OCI-LY7 (cell line): ENCODE results near the gene ZFHX2. TPM values are rescaled to one million over a fixed set of nuclear protein-coding genes. Genes with fewer than 3 reads are reported as not detected.
"Not testable (repeated sequence)": the region's sequence is repeated elsewhere in the genome, so short reads cannot be mapped to it uniquely, and the experiment has no call there.

ENCODE experiments used
- BruUV-seq: library from RNA; stranded (reverse); fragments of 400-500 nt; replicated peaks from 2 replicates; lab custom pipeline; 2021; lab: Mats Ljungman, UMichigan
- CTCF ChIA-PET: fragments of 300-600 bp; sonication (Branson Sonifier 250); formaldehyde crosslinking; loops from one replicate; lab custom pipeline; 2022; ENCODE audit warnings: antibody characterized with exemption; ENCODE audit not compliant: unreplicated experiment; lab: Charles Lee
- POLR2A ChIA-PET: fragments of 300-600 bp; sonication (Branson Sonifier 250); formaldehyde crosslinking; loops from one replicate; lab custom pipeline; 2022; ENCODE audit warnings: antibody characterized with exemption; lab: Charles Lee
- DNase-seq: peaks from one replicate; pipeline ENCODE4 v3.0.0-alpha.2; 2015; ENCODE audit warnings: low spot score
- H2AFZ ChIP-seq: fragments of 200-600 bp; sonication (generic), shearing (Covaris generic); 2 replicates; pipeline ENCODE4 v1.6.1; 2014; ENCODE audit warnings: mild to moderate bottlenecking, antibody characterized with exemption, low read length, moderate library complexity
- H3K27ac ChIP-seq: fragments of 200-600 bp; sonication (generic); 2 replicates; pipeline ENCODE4 v1.5.1; 2014; ENCODE audit warnings: mixed run types, low read depth, mild to moderate bottlenecking, moderate library complexity, low read length, inconsistent platforms; ENCODE audit not compliant: poor library complexity, severe bottlenecking
- H3K36me3 ChIP-seq: fragments of 200-600 bp; sonication (generic); 2 replicates; pipeline ENCODE4 v1.6.1; 2014; ENCODE audit warnings: mild to moderate bottlenecking, antibody characterized with exemption, low read length, moderate library complexity, mixed read lengths; ENCODE audit not compliant: insufficient read depth
- H3K4me1 ChIP-seq: fragments of 200-600 bp; sonication (generic); 2 replicates; pipeline ENCODE4 v1.5.1; 2014; ENCODE audit warnings: mild to moderate bottlenecking, low read length; ENCODE audit not compliant: insufficient read depth, poor library complexity, severe bottlenecking
- H3K4me2 ChIP-seq: fragments of 200-600 bp; sonication (generic); 2 replicates; pipeline ENCODE4 v1.6.1; 2014; ENCODE audit warnings: mild to moderate bottlenecking, low read length
- H3K4me3 ChIP-seq: fragments of 200-600 bp; sonication (generic); 2 replicates; pipeline ENCODE4 v1.5.1; 2014; ENCODE audit warnings: mild to moderate bottlenecking, low read depth, low read length; ENCODE audit not compliant: poor library complexity, severe bottlenecking
- H3K79me2 ChIP-seq: fragments of 200-600 bp; sonication (generic); 2 replicates; pipeline ENCODE4 v1.6.1; 2016; ENCODE audit warnings: low read depth, mild to moderate bottlenecking, low read length, moderate library complexity, mixed read lengths; ENCODE audit not compliant: insufficient read depth
- H3K9me2 ChIP-seq: fragments of 200-600 bp; sonication (generic); 2 replicates; pipeline ENCODE4 v1.6.1; 2016; ENCODE audit warnings: mild to moderate bottlenecking, low read length, mixed read lengths; ENCODE audit not compliant: insufficient read depth
- H3K9me3 ChIP-seq: fragments of 200-600 bp; sonication (generic); 2 replicates; pipeline ENCODE4 v1.6.1; 2014; ENCODE audit warnings: mild to moderate bottlenecking, mixed run types, low read length, mixed read lengths
- H4K20me1 ChIP-seq: fragments of 200-600 bp; sonication (generic); 2 replicates; pipeline ENCODE4 v1.6.1; 2014; ENCODE audit warnings: mild to moderate bottlenecking, antibody characterized with exemption, low read length, moderate library complexity, mixed read lengths; ENCODE audit not compliant: insufficient read depth
- EZH2phosphoT487 ChIP-seq: fragments of 200-600 bp; sonication (generic); IDR thresholded peaks from 2 replicates; pipeline ENCODE4 v1.6.1; 2018; ENCODE audit warnings: low read depth, borderline replicate concordance, mild to moderate bottlenecking, mixed run types, antibody characterized with exemption, low read length, moderate library complexity, mixed read lengths
- intact Hi-C: fragments of 100-400 bp; cut with micrococcal nuclease; formaldehyde crosslinking; loops from one replicate; pipeline ENCODE4 v1.10.0; 2022; ENCODE audit not compliant: unreplicated experiment
- total RNA-seq, 2 experiments: library from RNA; depleted of rRNA in 1 of 2; stranded (reverse); fragments of >200 nt in 1 of 2; shearing (Covaris generic) in 1 of 2; gene quantifications; 2 replicates each; pipeline ENCODE4 v1.2.3, GENCODE V29; 2014 to 2022
- TF ChIP-seq, protein P1 (sequence below): fragments of 200-600 bp; sonication (generic); conservative IDR thresholded peaks from 2 replicates; pipeline ENCODE4 v1.5.1; 2014; ENCODE audit warnings: mild to moderate bottlenecking, antibody characterized with exemption, low read length, moderate library complexity, mixed read lengths

Gene ZFHX2
- total RNA-seq, 2 experiments from 2014 or later, result 0.60 to 1.8 TPM

DNA sequence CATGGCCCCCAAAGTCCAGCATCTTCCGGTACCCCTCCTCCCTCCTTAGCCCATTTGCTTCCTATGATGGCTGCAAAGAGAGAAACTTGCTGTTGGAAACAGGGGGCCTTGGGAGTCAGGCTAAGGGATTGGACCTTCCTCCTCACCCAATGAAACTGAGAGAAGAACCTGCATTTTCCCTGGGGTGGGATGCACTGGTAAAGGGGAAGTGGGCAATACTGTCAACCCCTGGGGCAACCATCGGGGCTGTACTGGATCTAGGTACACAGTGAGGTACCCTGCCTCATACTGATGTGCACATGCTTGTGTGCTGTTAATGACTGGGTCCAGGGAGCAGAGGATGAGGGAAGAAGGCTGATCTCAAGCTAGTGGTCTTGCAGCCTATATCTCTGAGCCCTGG lies 38.0 kb upstream of the ZFHX2 start:
- Histone ChIP-seq H3K9me3 (no peaks in the 10 kb centered on the region), H3K4me2 (no peak overlapping the region), H3K9me2 (no peaks in the 10 kb centered on the region), H3K79me2 (no peaks in the 10 kb centered on the region), H3K36me3 (no peaks in the 10 kb centered on the region), H3K4me3 (no peak overlapping the region), H4K20me1 (no peaks in the 10 kb centered on the region), H2AFZ (no peak overlapping the region), H3K4me1 (no peaks in the 10 kb centered on the region), H3K27ac (no peak overlapping the region)
- CTCF ChIA-PET, result no interaction called here
- intact Hi-C loops, result loop anchor here (2.0 kb wide), 1 partner anchor 339 kb away; no protein-coding TSS in a partner anchor
- no TSS peak for BruUV-seq
- POLR2A ChIA-PET, result interaction anchor here (1.0 kb wide), 1 partner anchor 271 kb away, joined by 3 read pairs; no protein-coding TSS in a partner anchor
- TF ChIP-seq EZH2phosphoT487, result no peak
- TF ChIP-seq, protein P1, sequence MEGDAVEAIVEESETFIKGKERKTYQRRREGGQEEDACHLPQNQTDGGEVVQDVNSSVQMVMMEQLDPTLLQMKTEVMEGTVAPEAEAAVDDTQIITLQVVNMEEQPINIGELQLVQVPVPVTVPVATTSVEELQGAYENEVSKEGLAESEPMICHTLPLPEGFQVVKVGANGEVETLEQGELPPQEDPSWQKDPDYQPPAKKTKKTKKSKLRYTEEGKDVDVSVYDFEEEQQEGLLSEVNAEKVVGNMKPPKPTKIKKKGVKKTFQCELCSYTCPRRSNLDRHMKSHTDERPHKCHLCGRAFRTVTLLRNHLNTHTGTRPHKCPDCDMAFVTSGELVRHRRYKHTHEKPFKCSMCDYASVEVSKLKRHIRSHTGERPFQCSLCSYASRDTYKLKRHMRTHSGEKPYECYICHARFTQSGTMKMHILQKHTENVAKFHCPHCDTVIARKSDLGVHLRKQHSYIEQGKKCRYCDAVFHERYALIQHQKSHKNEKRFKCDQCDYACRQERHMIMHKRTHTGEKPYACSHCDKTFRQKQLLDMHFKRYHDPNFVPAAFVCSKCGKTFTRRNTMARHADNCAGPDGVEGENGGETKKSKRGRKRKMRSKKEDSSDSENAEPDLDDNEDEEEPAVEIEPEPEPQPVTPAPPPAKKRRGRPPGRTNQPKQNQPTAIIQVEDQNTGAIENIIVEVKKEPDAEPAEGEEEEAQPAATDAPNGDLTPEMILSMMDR, result no peak
- no peak for DNase-seq

DNA sequence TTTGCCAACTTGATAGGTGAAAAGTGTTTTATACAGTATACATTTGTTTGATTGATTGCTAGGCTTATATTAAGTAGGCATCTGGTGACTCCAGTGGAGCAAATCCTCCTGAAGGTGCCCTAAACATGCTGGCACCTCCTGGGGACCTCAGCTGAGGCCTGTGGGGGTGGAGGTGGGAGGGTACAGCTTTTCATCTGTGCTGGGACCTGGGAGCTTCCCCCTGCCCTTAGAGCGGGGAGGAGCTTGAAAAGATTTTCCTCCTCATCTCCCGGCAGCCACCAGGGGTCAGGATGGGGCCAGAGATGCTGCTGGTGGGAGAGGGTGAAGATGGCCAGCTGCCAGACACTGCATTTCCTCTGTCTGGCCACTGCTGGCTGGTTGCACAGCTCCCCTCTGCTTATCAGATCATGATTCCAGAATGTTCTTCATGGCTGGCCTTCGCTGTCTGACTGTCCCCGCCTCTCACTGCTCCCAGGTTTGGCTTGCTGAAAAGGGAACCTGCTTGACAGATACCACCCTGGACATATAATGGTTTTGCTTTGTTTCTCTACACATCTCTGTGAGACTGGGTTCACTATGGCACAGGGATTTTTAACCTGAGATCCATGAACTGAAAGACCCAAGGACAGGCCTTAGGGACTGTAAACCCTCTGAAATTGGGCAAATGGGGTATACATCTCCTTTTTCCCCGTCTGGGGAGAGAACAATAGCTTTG lies 37.5 kb upstream of the ZFHX2 start:
- Histone ChIP-seq H4K20me1 (no peaks in the 10 kb centered on the region), H3K9me3 (no peaks in the 10 kb centered on the region), H3K27ac (no peak overlapping the region), H3K36me3 (no peaks in the 10 kb centered on the region), H3K4me3 (no peak overlapping the region), H3K79me2 (no peaks in the 10 kb centered on the region), H3K9me2 (no peaks in the 10 kb centered on the region), H3K4me1 (no peaks in the 10 kb centered on the region), H2AFZ (no peak overlapping the region), H3K4me2 (no peak overlapping the region)
- ChIA-PET CTCF (interaction anchor here (1.0 kb wide), 1 partner anchor 43 kb away, joined by 4 read pairs; no protein-coding TSS in a partner anchor), POLR2A (no interaction called here)
- no TSS peak for BruUV-seq
- TF ChIP-seq EZH2phosphoT487, result no peak
- TF ChIP-seq, protein P1, result peak; percentile 84
- DNase-seq, result peak; percentile 69
- intact Hi-C loops, result loop anchor here (2.0 kb wide), 1 partner anchor 340 kb away; no protein-coding TSS in a partner anchor

DNA sequence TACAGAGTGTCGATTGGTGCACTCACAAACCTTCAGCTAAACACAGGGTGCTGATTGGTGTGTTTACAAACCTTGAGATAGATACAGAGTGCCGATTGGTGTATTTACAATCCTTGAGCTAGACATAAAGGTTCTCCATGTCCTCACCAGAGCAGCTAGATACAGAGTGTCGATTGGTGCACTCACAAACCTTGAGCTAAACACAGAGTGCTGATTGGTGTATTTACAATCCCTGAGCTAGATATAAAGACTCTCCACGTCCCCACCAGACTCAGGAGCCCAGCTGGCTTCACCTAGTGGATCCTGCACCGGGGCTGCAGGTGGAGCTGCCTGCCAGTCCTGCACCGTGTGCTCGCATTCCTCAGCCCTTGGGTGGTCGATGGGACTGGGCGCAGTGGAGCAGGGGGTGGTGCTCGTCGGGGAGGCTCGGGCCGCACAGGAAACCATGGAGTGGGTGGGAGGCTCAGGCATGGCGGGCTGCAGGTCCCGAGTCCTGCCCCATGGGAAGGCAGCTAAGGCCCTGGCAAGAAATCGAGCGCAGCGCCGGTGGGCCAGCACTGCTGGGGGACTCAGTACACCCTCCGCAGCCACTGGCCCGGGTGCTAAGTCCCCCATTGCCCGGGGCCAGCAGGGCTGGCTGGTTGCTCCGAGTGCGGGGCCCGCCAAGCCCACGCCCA lies 33.1 kb upstream of the ZFHX2 start:
- intact Hi-C loops, result not testable (repeated sequence)

DNA sequence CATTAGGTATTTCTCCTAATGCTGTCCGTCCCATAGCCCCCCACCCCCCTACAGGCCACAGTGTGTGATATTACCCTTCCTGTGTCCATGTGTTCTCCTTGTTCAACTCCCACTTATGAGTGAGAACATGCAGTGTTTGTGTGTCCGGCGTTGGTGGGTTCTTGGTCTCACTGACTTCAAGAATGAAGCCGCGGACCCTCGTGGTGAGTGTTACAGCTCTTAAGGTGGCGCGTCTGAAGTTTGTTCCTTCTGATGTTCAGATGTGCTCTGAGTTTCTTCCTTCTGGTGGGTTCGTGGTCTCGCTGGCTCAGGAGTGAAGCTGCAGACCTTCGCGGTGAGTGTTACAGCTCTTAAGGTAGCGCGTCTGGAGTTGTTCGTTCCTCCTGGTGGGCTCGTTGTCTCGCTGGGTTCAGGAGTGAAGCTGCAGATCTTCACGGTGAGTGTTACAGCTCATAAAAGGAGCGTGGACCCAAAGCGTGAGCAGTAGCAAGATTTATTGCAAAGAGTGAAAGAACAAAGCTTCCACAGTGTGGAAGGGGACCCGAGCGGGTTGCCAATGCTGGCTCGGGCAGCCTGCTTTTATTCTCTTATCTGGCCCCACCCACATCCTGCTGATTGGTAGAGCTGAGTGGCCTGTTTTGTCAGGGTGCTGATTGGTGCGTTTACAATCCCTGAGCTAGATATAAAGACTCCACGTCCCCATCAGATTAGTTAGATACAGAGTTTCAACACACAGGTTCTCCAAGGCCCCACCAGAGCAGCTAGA lies 32.4 kb upstream of the ZFHX2 start:
- CTCF ChIA-PET, H3K9me3 ChIP-seq, BruUV-seq: not testable (repeated sequence)

More for the DNA sequence above, 33.1 kb upstream of the ZFHX2 start:
- H3K9me2 ChIP-seq, H3K4me2 ChIP-seq, DNase-seq, BruUV-seq, H4K20me1 ChIP-seq, CTCF ChIA-PET, H2AFZ ChIP-seq, H3K9me3 ChIP-seq, POLR2A ChIA-PET, H3K36me3 ChIP-seq, H3K79me2 ChIP-seq, H3K27ac ChIP-seq, H3K4me3 ChIP-seq, H3K4me1 ChIP-seq: not testable (repeated sequence)

More for the DNA sequence above, 32.4 kb upstream of the ZFHX2 start:
- POLR2A ChIA-PET, DNase-seq, H3K4me1 ChIP-seq, H2AFZ ChIP-seq, H3K4me2 ChIP-seq, H4K20me1 ChIP-seq, H3K27ac ChIP-seq, H3K36me3 ChIP-seq, intact Hi-C loops, H3K79me2 ChIP-seq, H3K4me3 ChIP-seq, H3K9me2 ChIP-seq: not testable (repeated sequence)
